GM23338 (cell line): ENCODE results near the gene CDH15. TPM values are rescaled to one million over a fixed set of nuclear protein-coding genes. Genes with fewer than 3 reads are reported as not detected.

Experiments
- ATAC-seq: fragments of 200-7000 bp; cut with Tn5 transposase; 3 replicates; pipeline ENCODE4 v1.9.1; 2020
- DNase-seq: peaks from one replicate; pipeline ENCODE4 v3.0.0-alpha.2; 2015; ENCODE audit warnings: low spot score
- H2AFZ ChIP-seq: fragments of 200-600 bp; sonication (generic); 2 replicates; pipeline ENCODE4 v1.8.0; 2016; ENCODE audit warnings: antibody characterized with exemption, mild to moderate bottlenecking, moderate library complexity
- H3F3A ChIP-seq: fragments of 200-600 bp; sonication (generic); replicated peaks from 2 replicates; pipeline ENCODE4 v1.8.0; 2017; ENCODE audit warnings: antibody characterized with exemption, mixed run types, low read depth
- H3K27ac ChIP-seq: fragments of 200-600 bp; sonication (generic); 2 replicates; pipeline ENCODE4 v1.6.1; 2016; ENCODE audit warnings: low read depth
- H3K27me3 ChIP-seq: fragments of 200-600 bp; sonication (generic); 2 replicates; pipeline ENCODE4 v1.8.0; 2016; ENCODE audit warnings: mild to moderate bottlenecking, mixed run types, moderate library complexity; ENCODE audit not compliant: insufficient read depth
- H3K36me3 ChIP-seq: fragments of 200-600 bp; sonication (generic); 2 replicates; pipeline ENCODE4 v1.8.0; 2016; ENCODE audit warnings: mild to moderate bottlenecking; ENCODE audit not compliant: insufficient read depth
- H3K4me1 ChIP-seq: fragments of 200-600 bp; sonication (generic); 2 replicates; pipeline ENCODE4 v1.8.0; 2016; ENCODE audit warnings: mild to moderate bottlenecking, moderate library complexity; ENCODE audit not compliant: insufficient read depth
- H3K4me2 ChIP-seq: fragments of 200-600 bp; sonication (generic); 2 replicates; pipeline ENCODE4 v1.7.1; 2017; ENCODE audit warnings: mixed run types
- H3K4me3 ChIP-seq: fragments of 200-600 bp; sonication (generic); 2 replicates; pipeline ENCODE4 v1.6.1; 2016; ENCODE audit warnings: mixed run types
- H3K79me2 ChIP-seq: fragments of 200-600 bp; sonication (generic); replicated peaks from 2 replicates; pipeline ENCODE4 v1.8.0; 2017; ENCODE audit warnings: mild to moderate bottlenecking; ENCODE audit not compliant: insufficient read depth
- H3K9me2 ChIP-seq: fragments of 200-600 bp; sonication (generic); 2 replicates; pipeline ENCODE4 v1.8.0; 2017; ENCODE audit not compliant: insufficient read depth
- H4K20me1 ChIP-seq: fragments of 200-600 bp; sonication (generic); replicated peaks from 2 replicates; pipeline ENCODE4 v1.8.0; 2017; ENCODE audit warnings: mild to moderate bottlenecking; ENCODE audit not compliant: insufficient read depth
- H3K27ac Mint-ChIP-seq: 2 replicates; pipeline ENCODE4 v1.8.0; 2020; ENCODE audit warnings: inconsistent platforms, mild to moderate bottlenecking, moderate library complexity, mixed read lengths
- H3K27me3 Mint-ChIP-seq: 3 replicates; pipeline ENCODE4 v1.8.0; 2022; ENCODE audit warnings: low read depth, mild to moderate bottlenecking, moderate library complexity, mixed read lengths, inconsistent platforms; ENCODE audit not compliant: insufficient read depth, poor library complexity
- H3K36me3 Mint-ChIP-seq: 3 replicates; pipeline ENCODE4 v1.8.0; 2021; ENCODE audit warnings: low read depth, mild to moderate bottlenecking, inconsistent platforms, moderate library complexity, mixed read lengths
- H3K4me1 Mint-ChIP-seq: 3 replicates; pipeline ENCODE4 v1.8.0; 2020; ENCODE audit warnings: mild to moderate bottlenecking, inconsistent platforms, mixed read lengths
- H3K4me3 Mint-ChIP-seq: 3 replicates; pipeline ENCODE4 v1.8.0; 2021; ENCODE audit warnings: moderate library complexity, mild to moderate bottlenecking, inconsistent platforms, mixed read lengths
- H3K9me3 Mint-ChIP-seq: 3 replicates; pipeline ENCODE4 v1.8.0; 2020; ENCODE audit warnings: moderate library complexity, mild to moderate bottlenecking, inconsistent platforms, mixed read lengths
- CREB1 ChIP-seq: fragments of 250-450 bp; sonication (Bioruptor Pico); IDR thresholded peaks from 2 replicates; pipeline ENCODE4 v1.5.0; 2020; ENCODE audit warnings: low read depth, mild to moderate bottlenecking, moderate library complexity
- CTCF ChIP-seq, 2 experiments: fragments of 200-600 bp in 1 of 2; sonication (generic) in 1 of 2; conservative IDR thresholded peaks; 2 replicates each; pipeline versions ENCODE4 v1.5.1 to v1.6.1; 2016 to 2017; ENCODE audit warnings: antibody characterized with exemption in 2 of 2, low read depth in 2 of 2, mild to moderate bottlenecking in 2 of 2, moderate library complexity in 1 of 2
- ETS1 ChIP-seq: IDR thresholded peaks from 2 replicates; pipeline ENCODE4 v1.6.1; 2016; ENCODE audit warnings: antibody characterized with exemption
- EZH2 ChIP-seq: fragments of 200-600 bp; sonication (generic); IDR thresholded peaks from one replicate; pipeline ENCODE4 v1.8.0; 2017; ENCODE audit warnings: antibody characterized with exemption, mild to moderate bottlenecking, low read depth; ENCODE audit not compliant: unreplicated experiment
- EZH2phosphoT487 ChIP-seq: fragments of 200-600 bp; sonication (generic); IDR thresholded peaks from one replicate; pipeline ENCODE4 v1.8.1; 2018; ENCODE audit warnings: antibody characterized with exemption; ENCODE audit not compliant: unreplicated experiment
- JUNB ChIP-seq: IDR thresholded peaks from one replicate; pipeline ENCODE4 v1.6.1; 2016; ENCODE audit warnings: antibody characterized with exemption; ENCODE audit not compliant: unreplicated experiment
- NANOG ChIP-seq: IDR thresholded peaks from 2 replicates; pipeline ENCODE4 v1.6.1; 2016; ENCODE audit warnings: antibody characterized with exemption, borderline replicate concordance
- POLR2AphosphoS5 ChIP-seq: IDR thresholded peaks from 2 replicates; pipeline ENCODE4 v1.6.1; 2016; ENCODE audit warnings: antibody characterized with exemption, low read depth
- REST ChIP-seq: IDR thresholded peaks from one replicate; pipeline ENCODE4 v1.6.1; 2018; ENCODE audit warnings: antibody characterized with exemption; ENCODE audit not compliant: unreplicated experiment
- ZNF331 ChIP-seq: fragments of 250-450 bp; sonication (Bioruptor Pico); IDR thresholded peaks from 2 replicates; pipeline ENCODE4 v1.5.0; 2020; ENCODE audit warnings: low read depth, mild to moderate bottlenecking, moderate library complexity
- ZNF462 ChIP-seq: fragments of 250-450 bp; sonication (Bioruptor Pico); IDR thresholded peaks from 2 replicates; pipeline ENCODE4 v1.5.0; 2020; ENCODE audit warnings: mild to moderate bottlenecking, moderate library complexity
- polyA plus RNA-seq: library from polyadenylated mRNA; unstranded; fragments of >200 nt; fragmentation: Nextera tagmentation; extraction: Ambion mirVana; gene quantifications from 2 replicates; pipeline ENCODE4 v1.2.1, GENCODE V29; 2016
- total RNA-seq: library from RNA; depleted of rRNA; stranded (reverse); fragments of >200 nt; shearing (Covaris generic); gene quantifications from 2 replicates; pipeline ENCODE4 v1.2.3, GENCODE V29; 2014

The CDH15 gene
- total and polyA plus RNA-seq, 2 experiments from 2014 or later: 0.61 to 1.0 TPM

GRCh38 chr16:89163297-89163696, 8.3 kb upstream of the CDH15 start (continued):
- no peak for TF ChIP-seq ETS1
- TF ChIP-seq JUNB: no peak
- TF ChIP-seq CTCF (conservative IDR thresholded peaks at IDR 0.05; ENCODE audit: low read depth in 2 of 2): no peak
- no peak for TF ChIP-seq NANOG
- no peak for TF ChIP-seq EZH2
- TF ChIP-seq ZNF331: no peak
- no peak for TF ChIP-seq CREB1 (CRISPR knock-in tag)

- peaks cover 2% of the 10 kb centered on the region for H3K27me3 Mint-ChIP-seq
- H3K4me3 ChIP-seq: no peak overlapping the region
- no peaks in the 10 kb centered on the region; the same call in 1 of the 2 replicates for H4K20me1 ChIP-seq
- H3K4me1 ChIP-seq: no peaks in the 10 kb centered on the region
- H3K4me1 Mint-ChIP-seq: peaks cover 3% of the 10 kb centered on the region; the same call in 1 of the 3 replicates
- H3K9me2 ChIP-seq: no peaks in the 10 kb centered on the region
- H3K4me2 ChIP-seq: no peak overlapping the region
- no peak overlapping the region for H3K4me3 Mint-ChIP-seq
- no peaks in the 10 kb centered on the region for H3K27me3 ChIP-seq
- no peaks in the 10 kb centered on the region for H3K36me3 ChIP-seq
- no peak overlapping the region for H3K27ac ChIP-seq
- no peak for ATAC-seq
- no peaks in the 10 kb centered on the region for H3F3A ChIP-seq
- DNase-seq: no peak
- H3K79me2 ChIP-seq: no peaks in the 10 kb centered on the region
- TF ChIP-seq ETS1 (no peak), NANOG (no peak), ZNF462 (CRISPR knock-in tag) (no peak), EZH2phosphoT487 (no peak), REST (no peak), POLR2AphosphoS5 (no peak)
- H3K27ac Mint-ChIP-seq: 0 out of 2 replicates have a peak overlapping the region, but pooled peaks have one; percentile 77
- peaks cover 2% of the 10 kb centered on the region; the same call in 2 of the 3 replicates for H3K9me3 Mint-ChIP-seq
- no peak overlapping the region for H2AFZ ChIP-seq
- no peaks in the 10 kb centered on the region; the same call in 2 of the 3 replicates for H3K36me3 Mint-ChIP-seq
These were observed 7.1 kb upstream of the CDH15 start for GRCh38 chr16:89164436-89164835.
